IMR-90 (cell line): ENCODE results near the gene GNE. TPM values are rescaled to one million over a fixed set of nuclear protein-coding genes. Genes with fewer than 3 reads are reported as not detected.
"Not testable (repeated sequence)": the region's sequence is repeated elsewhere in the genome, so short reads cannot be mapped to it uniquely, and the experiment has no call there.

Experiments
- ATAC-seq: fragments of 200-7000 bp; cut with Tn5 transposase; 2 replicates; pipeline ENCODE4 v1.9.1; 2020; ENCODE audit warnings: low read depth, mild to moderate bottlenecking, moderate library complexity
- BruUV-seq: library from RNA; stranded (reverse); fragments of 400-500 nt; replicated peaks from 2 replicates; lab custom pipeline; 2021; lab: Mats Ljungman, UMichigan
- CTCF ChIA-PET: fragments of 300-600 bp; formaldehyde crosslinking; extraction: SDS; loops from one replicate; lab custom pipeline; 2021; ENCODE audit warnings: antibody characterized with exemption; lab: Yijun Ruan, JAX
- POLR2A ChIA-PET: fragments of 300-600 bp; sonication (Branson Sonifier 250); formaldehyde crosslinking; loops from one replicate; lab custom pipeline; 2022; ENCODE audit warnings: antibody characterized with exemption; ENCODE audit not compliant: unreplicated experiment; lab: Charles Lee
- DNase-seq: peaks from one replicate; pipeline ENCODE4 v3.0.0; 2013
- H2AFZ ChIP-seq: replicated peaks from 2 replicates; pipeline ENCODE3; 2013; ENCODE audit warnings: low read length, mild to moderate bottlenecking; ENCODE audit not compliant: poor library complexity
- H2AK5ac ChIP-seq: 2 replicates; pipeline ENCODE4 v1.6.1; 2013; ENCODE audit warnings: low read depth, low read length, inconsistent platforms
- H2AK9ac ChIP-seq: replicated peaks from 2 replicates; pipeline ENCODE3; 2013; ENCODE audit warnings: mild to moderate bottlenecking, low read depth, low read length, moderate library complexity; ENCODE audit not compliant: poor library complexity
- H2BK120ac ChIP-seq: 2 replicates; pipeline ENCODE4 v1.6.1; 2013; ENCODE audit warnings: low read depth, low read length, inconsistent platforms
- H2BK15ac ChIP-seq: 3 replicates; pipeline ENCODE4 v1.6.1; 2013; ENCODE audit warnings: low read depth, low read length, inconsistent platforms
- H2BK20ac ChIP-seq: 2 replicates; pipeline ENCODE4 v1.6.1; 2013; ENCODE audit warnings: low read depth, mild to moderate bottlenecking, inconsistent platforms, low read length, moderate library complexity
- H2BK5ac ChIP-seq: 2 replicates; pipeline ENCODE4 v1.6.1; 2013; ENCODE audit warnings: mild to moderate bottlenecking, low read depth, low read length, inconsistent platforms; ENCODE audit not compliant: poor library complexity, severe bottlenecking
- H3K14ac ChIP-seq: replicated peaks from 2 replicates; pipeline ENCODE4 v1.6.1; 2013; ENCODE audit warnings: low read depth, low read length, inconsistent platforms
- H3K18ac ChIP-seq: 2 replicates; pipeline ENCODE4 v1.6.1; 2013; ENCODE audit warnings: low read depth, low read length, control low read depth
- H3K23ac ChIP-seq: 2 replicates; pipeline ENCODE4 v1.6.1; 2013; ENCODE audit warnings: low read depth, low read length, inconsistent platforms
- H3K27ac ChIP-seq: 2 replicates; pipeline ENCODE4 v1.5.1; 2013; ENCODE audit warnings: mild to moderate bottlenecking, control low read depth, low read length; ENCODE audit not compliant: insufficient read depth
- H3K27me3 ChIP-seq: 2 replicates; pipeline ENCODE4 v1.6.1; 2013; ENCODE audit warnings: low read length; ENCODE audit not compliant: control insufficient read depth, insufficient read depth
- H3K36me3 ChIP-seq: 2 replicates; pipeline ENCODE4 v1.6.1; 2013; ENCODE audit warnings: low read length, mixed read lengths; ENCODE audit not compliant: control insufficient read depth, insufficient read depth
- H3K4ac ChIP-seq: 2 replicates; pipeline ENCODE4 v1.6.1; 2013; ENCODE audit warnings: low read depth, low read length, inconsistent platforms
- H3K4me1 ChIP-seq: 2 replicates; pipeline ENCODE4 v1.6.1; 2013; ENCODE audit warnings: low read length, mixed read lengths; ENCODE audit not compliant: control insufficient read depth, insufficient read depth
- H3K4me2 ChIP-seq: 2 replicates; pipeline ENCODE4 v1.6.1; 2013; ENCODE audit warnings: low read depth, mild to moderate bottlenecking, control low read depth, low read length, moderate library complexity
- H3K4me3 ChIP-seq: 2 replicates; pipeline ENCODE4 v1.5.1; 2013; ENCODE audit warnings: low read depth, mild to moderate bottlenecking, control low read depth, low read length, moderate library complexity; ENCODE audit not compliant: insufficient read depth
- H3K56ac ChIP-seq: 2 replicates; pipeline ENCODE4 v1.6.1; 2013; ENCODE audit warnings: low read length, inconsistent platforms; ENCODE audit not compliant: insufficient read depth; ENCODE audit errors: extremely low read depth
- H3K79me1 ChIP-seq, 2 experiments: 2 replicates each; pipeline ENCODE4 v1.6.1; 2013; ENCODE audit warnings: low read length in 2 of 2, inconsistent platforms in 1 of 2, low read depth in 1 of 2
- H3K9ac ChIP-seq: 2 replicates; pipeline ENCODE4 v1.6.1; 2013; ENCODE audit warnings: low read depth, low read length, control low read depth
- H3K9me1 ChIP-seq: 2 replicates; pipeline ENCODE4 v1.6.1; 2013; ENCODE audit warnings: low read length, inconsistent platforms; ENCODE audit not compliant: insufficient read depth
- H3K9me3 ChIP-seq: 2 replicates; pipeline ENCODE4 v1.6.1; 2013; ENCODE audit warnings: low read length; ENCODE audit not compliant: control insufficient read depth, insufficient read depth
- H4K20me1 ChIP-seq: 2 replicates; pipeline ENCODE4 v1.6.1; 2013; ENCODE audit warnings: low read length, inconsistent platforms; ENCODE audit not compliant: insufficient read depth
- H4K5ac ChIP-seq: 2 replicates; pipeline ENCODE4 v1.6.1; 2013; ENCODE audit warnings: mild to moderate bottlenecking, low read depth, low read length, control low read depth
- H4K8ac ChIP-seq, 2 experiments: 2 replicates each; pipeline ENCODE4 v1.6.1; 2013; ENCODE audit warnings: low read depth in 2 of 2, low read length in 2 of 2, control low read depth in 1 of 2, inconsistent platforms in 1 of 2
- H4K91ac ChIP-seq: 2 replicates; pipeline ENCODE4 v1.6.1; 2013; ENCODE audit warnings: low read depth, low read length, inconsistent platforms; ENCODE audit not compliant: insufficient read depth
- WGBS, 2 experiments: methylation state at CpG; one replicate each; pipeline versions ENCODE4 v1.1.5 to v1.1.7; 2013; ENCODE audit warnings: missing lambda C conversion rate in 2 of 2; ENCODE audit not compliant: insufficient read length in 1 of 2; ENCODE audit errors: extremely low coverage in 2 of 2; 5-methylcytosine and 5-hydroxymethylcytosine counted together
- dilution Hi-C: fragments of 300-500 bp; cut with HindIII; formaldehyde crosslinking; loops from one replicate; pipeline ENCODE4 v1.14.3; 2018; ENCODE audit warnings: low sequenced_read_pairs; ENCODE audit not compliant: unreplicated experiment
- in situ Hi-C: fragments of 300-500 bp; cut with MboI; formaldehyde crosslinking; loops from 3 replicates; pipeline ENCODE4 v1.14.3; 2019; ENCODE audit warnings: low sequenced_read_pairs, inconsistent platforms, mixed read lengths
- intact Hi-C: fragments of 100-400 bp; cut with micrococcal nuclease; formaldehyde crosslinking; loops from 2 replicates; pipeline ENCODE4 v1.10.0; 2022
- polyA plus RNA-seq, 3 experiments: library from polyadenylated mRNA; depleted of rRNA; stranded (reverse); fragments of >200 nt; gene quantifications; 2 replicates each; pipeline ENCODE4 v1.2.3, GENCODE V29; 2012; ENCODE audit warnings: low replicate concordance in 1 of 3
- total RNA-seq: library from RNA; depleted of rRNA; stranded (reverse); fragments of >200 nt; gene quantifications from 2 replicates; pipeline ENCODE4 v1.2.3, GENCODE V29; 2012

Gene GNE
- total and polyA plus RNA-seq, 2 of the 4 experiments (the other 2 are of a cell fraction), result 11.7 to 34.1 TPM

- H3K23ac ChIP-seq, H3K56ac ChIP-seq, H2AK5ac ChIP-seq, H2BK20ac ChIP-seq, H3K4ac ChIP-seq, in situ Hi-C loops, H3K79me1 ChIP-seq, H3K36me3 ChIP-seq, H4K8ac ChIP-seq, H3K9ac ChIP-seq, H3K18ac ChIP-seq, H4K5ac ChIP-seq, H4K91ac ChIP-seq, H2BK15ac ChIP-seq, DNase-seq, ATAC-seq, H2BK5ac ChIP-seq, H2AFZ ChIP-seq, dilution Hi-C loops, H2AK9ac ChIP-seq, H3K4me3 ChIP-seq, intact Hi-C loops, BruUV-seq, H2BK120ac ChIP-seq, H3K27me3 ChIP-seq, H3K9me1 ChIP-seq, H3K4me2 ChIP-seq, H4K20me1 ChIP-seq, H3K27ac ChIP-seq, H3K9me3 ChIP-seq, H3K4me1 ChIP-seq, H3K14ac ChIP-seq: not testable (repeated sequence)
- ChIA-PET POLR2A (interaction anchor here (0.6 kb wide), 1 partner anchor 813 kb away, joined by 3 read pairs; no protein-coding TSS in a partner anchor), CTCF (interaction anchor here (0.5 kb wide), 1 partner anchor 170 kb away, joined by 3 read pairs; no protein-coding TSS in a partner anchor)
- no CpG with 5 or more reads among the region's 7 CpGs for WGBS, 2 experiments
Measured at GRCh38 chr9:36273354-36273753, 15.1 kb upstream of the GNE start.
